ENCODE measurements around the gene KLHDC3. TPM values are rescaled to one million over a fixed set of nuclear protein-coding genes. Genes with fewer than 3 reads are reported as not detected.

The KLHDC3 gene
- total RNA-seq, 4 donors from 2014 or later: 93.1 to 107 (median 97.7) TPM

- intact Hi-C loops (cut with DNase I): no loop called here
- H3K27ac ChIP-seq: no peak overlapping the region
- no peaks in the 10 kb centered on the region for H3K9me3 ChIP-seq
- H3K4me3 ChIP-seq (replicated peaks in 1 of 3): no peak overlapping the region
- H3K27me3 ChIP-seq: no peaks in the 10 kb centered on the region
- H3K36me3 ChIP-seq: no peaks in the 10 kb centered on the region
- TF ChIP-seq POLR2A (IDR thresholded peaks at IDR 0.05) (no peak), CTCF (IDR thresholded peaks at IDR 0.05) (no peak)
- no peak for DNase-seq
- 83 to 87% methylated on average over 5 of the region's 5 CpGs for WGBS, 2 donors
- H3K4me1 ChIP-seq: peaks cover 29 to 44% of the 10 kb centered on the region in 2 donors
Observed at GRCh38 chr6:42981836-42982235, 32.2 kb upstream of the KLHDC3 start.

DNA sequence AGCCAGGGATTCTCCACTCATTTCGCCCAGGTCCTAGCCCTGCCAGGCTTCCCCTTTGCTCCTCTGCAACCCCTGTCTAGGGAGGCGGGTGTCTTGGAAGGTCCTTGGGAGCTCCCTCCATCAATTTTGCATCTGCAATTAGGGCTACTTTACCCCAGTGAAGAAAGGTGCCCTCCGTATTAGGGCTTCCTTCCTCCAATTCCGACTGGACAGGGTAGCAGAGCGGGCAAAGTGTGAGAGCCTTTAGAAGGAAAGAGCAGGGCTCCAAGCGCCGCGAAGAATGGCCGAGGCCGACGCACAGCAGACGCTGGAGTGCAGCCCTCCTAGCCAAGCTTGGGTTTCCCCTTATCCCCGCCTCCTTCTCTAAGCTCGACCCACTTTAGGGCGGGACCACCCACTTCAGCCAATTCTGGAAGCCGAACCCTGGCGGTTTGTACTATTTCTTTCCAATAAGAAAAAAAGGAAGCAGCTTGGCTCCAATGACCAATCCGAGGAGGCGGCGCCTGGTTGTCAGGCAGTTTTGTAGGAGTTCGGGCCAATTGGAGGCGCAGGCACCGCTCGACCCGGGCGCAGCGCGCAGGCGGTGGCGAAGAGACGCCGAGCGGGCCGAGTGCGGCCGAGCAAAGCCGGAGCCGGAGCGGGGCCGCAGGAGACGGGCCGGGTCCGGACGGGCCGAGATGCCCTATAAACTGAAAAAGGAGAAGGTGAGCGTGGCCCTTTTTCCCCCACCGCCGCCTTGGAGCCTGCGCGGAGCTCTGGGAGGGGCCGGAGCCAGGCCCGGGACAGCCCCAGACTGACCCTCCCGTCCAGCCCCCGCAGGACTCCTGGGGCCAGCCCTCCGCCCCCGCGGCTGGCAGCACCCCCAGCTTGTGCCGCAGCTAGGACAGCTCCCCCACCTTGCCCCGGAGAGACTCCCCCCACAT, 29.8 kb upstream of the KLHDC3 start, which contains the start of gene PPP2R5D:
Gene PPP2R5D (plus strand): TSS at position 570 of the 923 bp plus-strand sequence. CDS start 108 bp downstream, at position 678.
- peak in 2 of 6 experiments; percentile 20 to 42 for TF ChIP-seq CTCF (IDR thresholded peaks at IDR 0.05)
- peak; percentile 74 to 97 for TF ChIP-seq POLR2A (IDR thresholded peaks at IDR 0.05)
- DNase-seq: peak; percentile 99
- Histone ChIP-seq H3K9me3 (no peaks in the 10 kb centered on the region), H3K27ac (peak within 1 kb of the TSS; percentile 62 to 84 (median 81)), H3K36me3 (peaks cover 0 to under 1% of the 10 kb centered on the region in 2 donors), H3K4me1 (peaks cover 27 to 41% of the 10 kb centered on the region in 2 donors), H3K4me3 (replicated peaks in 1 of 3) (peak within 1 kb of the TSS; percentile 53 to 75 (median 64)), H3K27me3 (no peaks in the 10 kb centered on the region)
- intact Hi-C loops (cut with DNase I): no loop called here
- WGBS, 2 donors: 0 to 1% methylated on average over 26 to 37 of the region's 59 CpGs

DNA sequence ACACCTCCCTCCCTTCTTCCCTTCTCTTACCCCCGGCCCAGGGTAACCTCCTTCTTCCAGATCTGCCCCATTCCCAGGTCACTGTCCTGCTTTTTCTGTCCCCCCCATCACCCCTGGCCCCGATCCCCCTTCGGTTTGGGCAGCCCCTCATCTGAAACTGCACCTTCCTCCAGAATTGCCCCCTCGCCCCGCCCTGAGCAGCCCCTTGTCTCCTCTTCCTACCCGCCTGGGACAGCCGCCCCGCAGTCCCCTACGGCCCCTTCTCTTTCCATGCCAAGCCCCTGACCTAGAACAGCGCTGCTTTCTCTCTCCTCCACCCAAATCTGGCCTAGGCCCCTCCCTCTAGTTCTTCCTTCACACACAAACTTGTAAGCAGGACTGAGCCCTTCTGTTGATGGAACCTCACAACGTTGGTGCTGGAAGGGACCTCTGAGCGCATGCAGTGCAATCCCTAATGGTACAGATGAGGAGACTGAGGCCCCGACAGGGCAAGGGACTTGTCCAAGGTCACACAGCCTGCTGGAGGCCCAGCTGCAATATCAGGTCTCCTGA, 29.0 kb upstream of the KLHDC3 start:
- TF ChIP-seq CTCF (IDR thresholded peaks at IDR 0.05): no peak
- no peaks in the 10 kb centered on the region for H3K27me3 ChIP-seq
- H3K4me3 ChIP-seq (replicated peaks in 1 of 3): peak overlapping the region; percentile 53 to 75 (median 64)
- H3K9me3 ChIP-seq: no peaks in the 10 kb centered on the region
- peaks cover 22 to 35% of the 10 kb centered on the region in 2 donors for H3K4me1 ChIP-seq
- peak overlapping the region; percentile 39 to 81 (median 62) for H3K27ac ChIP-seq
- peak; percentile 8 to 19 for DNase-seq
- 11 to 15% methylated on average over 13 of the region's 13 CpGs for WGBS, 2 donors
- peaks cover 0 to 8% of the 10 kb centered on the region in 2 donors for H3K36me3 ChIP-seq
- intact Hi-C loops (cut with DNase I): no loop called here

DNA sequence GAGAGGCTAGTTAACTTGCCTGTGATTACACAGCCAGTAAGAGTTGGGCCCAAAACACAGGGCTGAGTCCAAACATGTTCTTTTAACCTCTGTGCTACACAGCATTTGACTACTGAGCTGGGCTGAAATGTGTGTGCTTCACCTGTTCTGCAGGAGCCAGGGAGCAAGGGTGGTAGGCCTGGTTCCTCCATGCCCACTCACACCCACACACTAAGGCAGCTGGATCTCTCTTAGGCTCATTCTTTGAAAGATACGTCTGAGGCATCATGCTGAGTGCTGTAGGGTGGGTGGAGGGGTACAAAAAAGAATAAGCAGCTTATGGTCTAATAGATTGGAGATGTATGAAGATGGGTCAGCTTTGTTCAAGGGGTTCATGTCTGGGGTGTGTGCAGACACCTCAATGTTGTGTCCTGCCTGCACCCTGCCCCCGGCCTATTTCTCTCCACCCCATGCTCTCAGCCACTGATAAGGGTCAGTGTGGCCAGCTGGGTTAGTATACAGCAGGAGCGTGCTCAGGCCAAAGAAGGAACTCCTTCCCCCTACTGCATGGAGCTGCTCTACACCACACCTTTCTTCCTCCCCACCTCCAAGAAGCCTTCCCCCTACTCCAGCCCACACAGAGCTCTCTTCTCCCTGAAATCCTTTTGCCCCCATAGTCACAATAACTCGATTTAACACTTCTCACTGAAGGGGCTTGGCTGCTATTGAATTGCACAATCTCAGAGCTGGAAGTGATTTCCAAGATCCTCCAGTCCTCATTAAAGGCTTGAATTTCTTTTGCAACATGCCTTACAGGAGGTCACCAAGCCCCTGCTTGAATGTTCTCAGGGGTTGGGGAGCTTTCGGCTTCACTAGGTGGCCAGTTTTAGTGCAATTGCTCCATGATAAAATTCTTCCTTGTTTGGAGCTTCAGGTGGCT, 26.3 kb upstream of the KLHDC3 start:
- Histone ChIP-seq H3K4me1 (peaks cover 22 to 33% of the 10 kb centered on the region in 2 donors), H3K36me3 (peaks cover 0 to 10% of the 10 kb centered on the region in 2 donors), H3K27ac (no peak overlapping the region), H3K4me3 (replicated peaks in 1 of 3) (no peak overlapping the region), H3K27me3 (no peaks in the 10 kb centered on the region), H3K9me3 (no peaks in the 10 kb centered on the region)
- intact Hi-C loops (cut with DNase I): no loop called here
- 82 to 84% methylated on average over 5 of the region's 5 CpGs for WGBS, 2 donors
- no peak for DNase-seq
- TF ChIP-seq POLR2A (IDR thresholded peaks at IDR 0.05) (no peak), CTCF (IDR thresholded peaks at IDR 0.05) (no peak)

Measured in thyroid gland (tissue), 4 donors.